H1 (cell line): Measurements from ENCODE around the gene BPIFB2. TPM values are rescaled to one million over a fixed set of nuclear protein-coding genes. Genes with fewer than 3 reads are reported as not detected.

Experiments used
- CTCF ChIA-PET: fragments of 300-600 bp; sonication (Branson Sonifier 250); formaldehyde crosslinking; loops from one replicate; lab custom pipeline; 2021; ENCODE audit not compliant: partially characterized antibody; lab: Charles Lee
- POLR2A ChIA-PET: fragments of 300-600 bp; sonication (Branson Sonifier 250); formaldehyde crosslinking; loops from one replicate; lab custom pipeline; 2021; ENCODE audit warnings: inconsistent platforms; ENCODE audit not compliant: partially characterized antibody; lab: Charles Lee
- DNase-seq, 2 experiments: peaks; one replicate each; pipeline versions ENCODE4 v3.0.0 to v3.0.0-alpha.2; 2010 to 2022; ENCODE audit warnings: low spot score in 2 of 2, low read depth in 1 of 2, mixed read lengths in 1 of 2
- FAIRE-seq: peaks from 2 replicates; lab custom pipeline; 2011; peaks lifted over from hg19 to GRCh38; lab: Jason Lieb, UNC
- H2AFZ ChIP-seq: 2 replicates; pipeline ENCODE4 v1.8.1; 2012; ENCODE audit warnings: low read length, inconsistent platforms
- H2AK5ac ChIP-seq: 2 replicates; pipeline ENCODE4 v1.6.1; 2013; ENCODE audit warnings: low read depth, low read length
- H2BK120ac ChIP-seq: replicated peaks from 2 replicates; pipeline ENCODE3; 2013; ENCODE audit warnings: low read depth, low read length, inconsistent platforms
- H2BK12ac ChIP-seq: 2 replicates; pipeline ENCODE4 v1.6.1; 2013; ENCODE audit warnings: low read depth, low read length
- H2BK15ac ChIP-seq: 2 replicates; pipeline ENCODE4 v1.6.1; 2013; ENCODE audit warnings: low read length
- H2BK20ac ChIP-seq: 2 replicates; pipeline ENCODE4 v1.6.1; 2013; ENCODE audit warnings: low read length
- H2BK5ac ChIP-seq: 2 replicates; pipeline ENCODE4 v1.6.1; 2013; ENCODE audit warnings: low read depth, low read length
- H3K14ac ChIP-seq: 2 replicates; pipeline ENCODE4 v1.6.1; 2013; ENCODE audit warnings: inconsistent platforms; ENCODE audit not compliant: insufficient read length
- H3K18ac ChIP-seq: 2 replicates; pipeline ENCODE4 v1.6.1; 2013; ENCODE audit warnings: low read length; ENCODE audit errors: extremely low read depth
- H3K23ac ChIP-seq: 2 replicates; pipeline ENCODE4 v1.6.1; 2013; ENCODE audit warnings: inconsistent platforms; ENCODE audit not compliant: insufficient read length
- H3K23me2 ChIP-seq: 2 replicates; pipeline ENCODE4 v1.6.1; 2013; ENCODE audit warnings: low read depth, low read length
- H3K27ac ChIP-seq: 2 replicates; pipeline ENCODE4 v1.6.1; 2011; ENCODE audit warnings: low read depth, low read length, inconsistent platforms
- H3K27me3 ChIP-seq, 4 experiments: replicated peaks in 1 of 4; 1 replicate in 1 of 4; 2 replicates in 3 of 4; pipeline versions ENCODE4 v1.6.1 to v1.8.1; 2011 to 2013; ENCODE audit warnings: low read length in 3 of 4, mild to moderate bottlenecking in 3 of 4, inconsistent platforms in 2 of 4, mixed read lengths in 2 of 4, moderate library complexity in 1 of 4; ENCODE audit not compliant: control insufficient read depth in 3 of 4, insufficient read depth in 3 of 4; ENCODE audit errors: extremely low read depth in 1 of 4
- H3K36me3 ChIP-seq, 4 experiments: 2 replicates each; pipeline versions ENCODE4 v1.6.1 to v1.8.1; 2011 to 2013; ENCODE audit warnings: mild to moderate bottlenecking in 4 of 4, low read length in 3 of 4, moderate library complexity in 2 of 4, control low read depth in 1 of 4, inconsistent platforms in 1 of 4; ENCODE audit not compliant: insufficient read depth in 4 of 4, control insufficient read depth in 2 of 4
- H3K4ac ChIP-seq: replicated peaks from 2 replicates; pipeline ENCODE3; 2013; ENCODE audit warnings: low read length, low read depth, mixed read lengths, inconsistent platforms; ENCODE audit not compliant: insufficient read length
- H3K4me1 ChIP-seq, 4 experiments: replicated peaks in 1 of 4; 1 replicate in 1 of 4; 2 replicates in 3 of 4; pipeline versions ENCODE4 v1.6.1 to v1.8.1; 2011 to 2013; ENCODE audit warnings: low read length in 3 of 4, inconsistent platforms in 2 of 4, mixed read lengths in 1 of 4; ENCODE audit not compliant: insufficient read depth in 4 of 4, control insufficient read depth in 3 of 4
- H3K4me2 ChIP-seq, 2 experiments: 2 replicates each; pipeline versions ENCODE4 v1.6.1 to v1.8.1; 2011 to 2013; ENCODE audit warnings: low read depth in 2 of 2, low read length in 2 of 2, control low read depth in 1 of 2, inconsistent platforms in 1 of 2, mild to moderate bottlenecking in 1 of 2; ENCODE audit not compliant: insufficient read depth in 1 of 2
- H3K4me3 ChIP-seq, 4 experiments: fragments of 200-600, 300-600 bp in 1 of 4; sonication (generic), shearing (Covaris generic), sonication (Bioruptor Twin) in 1 of 4; 2 replicates each; pipeline versions ENCODE4 v1.5.1 to v1.8.1; 2011 to 2016; ENCODE audit warnings: low read length in 4 of 4, low read depth in 3 of 4, control low read depth in 2 of 4, inconsistent platforms in 2 of 4, mild to moderate bottlenecking in 2 of 4, mixed read lengths in 1 of 4, moderate library complexity in 1 of 4; ENCODE audit not compliant: insufficient read depth in 2 of 4; ENCODE audit errors: extremely low read depth in 1 of 4
- H3K56ac ChIP-seq: replicated peaks from 2 replicates; pipeline ENCODE3; 2013; ENCODE audit warnings: low read depth, mild to moderate bottlenecking, mixed read lengths, low read length, inconsistent platforms; ENCODE audit not compliant: insufficient read length
- H3K79me1 ChIP-seq: 2 replicates; pipeline ENCODE4 v1.6.1; 2013; ENCODE audit warnings: low read depth, low read length, control low read depth
- H3K79me2 ChIP-seq, 2 experiments: 2 replicates each; pipeline versions ENCODE4 v1.6.1 to v1.8.1; 2012 to 2013; ENCODE audit warnings: low read length in 2 of 2, mild to moderate bottlenecking in 2 of 2, inconsistent platforms in 1 of 2; ENCODE audit not compliant: insufficient read depth in 2 of 2, control insufficient read depth in 1 of 2
- H3K9ac ChIP-seq, 4 experiments: replicated peaks in 1 of 4; 1 replicate in 1 of 4; 2 replicates in 3 of 4; pipeline versions ENCODE4 v1.6.1 to v1.8.1; 2011 to 2013; ENCODE audit warnings: low read depth in 3 of 4, low read length in 3 of 4, control low read depth in 2 of 4, mild to moderate bottlenecking in 2 of 4, moderate library complexity in 2 of 4, inconsistent platforms in 1 of 4; ENCODE audit errors: extremely low read depth in 1 of 4
- H3K9me3 ChIP-seq, 2 experiments: 2 replicates each; pipeline versions ENCODE4 v1.6.1 to v1.8.1; 2012 to 2013; ENCODE audit warnings: mild to moderate bottlenecking in 2 of 2, moderate library complexity in 2 of 2, control low read depth in 1 of 2, inconsistent platforms in 1 of 2, low read depth in 1 of 2, low read length in 1 of 2, mixed read lengths in 1 of 2; ENCODE audit not compliant: insufficient read depth in 2 of 2
- H4K20me1 ChIP-seq, 2 experiments: replicated peaks in 1 of 2; 2 replicates each; pipeline versions ENCODE3 to v1.8.1; 2011 to 2013; ENCODE audit warnings: inconsistent platforms in 2 of 2, low read length in 2 of 2, mild to moderate bottlenecking in 1 of 2; ENCODE audit not compliant: insufficient read depth in 2 of 2, control insufficient read depth in 1 of 2
- H4K5ac ChIP-seq: 2 replicates; pipeline ENCODE4 v1.6.1; 2013; ENCODE audit warnings: low read length, low read depth, mixed read lengths, inconsistent platforms; ENCODE audit not compliant: insufficient read length
- H4K8ac ChIP-seq: 2 replicates; pipeline ENCODE4 v1.8.0; 2013; ENCODE audit warnings: mild to moderate bottlenecking, moderate library complexity, low read length, inconsistent platforms; ENCODE audit not compliant: insufficient read depth; ENCODE audit errors: extremely low read depth
- H4K91ac ChIP-seq: replicated peaks from 2 replicates; pipeline ENCODE3; 2013; ENCODE audit warnings: low read length, mixed read lengths, inconsistent platforms; ENCODE audit not compliant: insufficient read length
- POU5F1 ChIP-seq: IDR thresholded peaks from 2 replicates; pipeline ENCODE4 v1.6.1; 2011; ENCODE audit warnings: low read depth, mild to moderate bottlenecking, low read length, moderate library complexity
- SIRT6 ChIP-seq: IDR thresholded peaks from one replicate; pipeline ENCODE4 v1.7.1; 2012; ENCODE audit warnings: low read length, inconsistent platforms
- TEAD4 ChIP-seq: IDR thresholded peaks from 2 replicates; pipeline ENCODE4 v1.6.1; 2012; ENCODE audit warnings: low read depth, low read length, inconsistent platforms, mixed read lengths
- WGBS, 2 experiments: shearing (Covaris generic) in 1 of 2; methylation state at CpG; one replicate each; pipeline versions ENCODE4 v1.1.6 to v1.1.7; 2013 to 2015; ENCODE audit warnings: low lambda C conversion rate in 2 of 2, mixed read lengths in 2 of 2, inconsistent platforms in 1 of 2, low coverage in 1 of 2, missing lambda C conversion rate in 1 of 2; ENCODE audit not compliant: insufficient replicate concordance in 2 of 2, insufficient coverage in 1 of 2, insufficient read length in 1 of 2; ENCODE audit errors: extremely low coverage in 1 of 2, missing lambda C conversion rate in 1 of 2; 5-methylcytosine and 5-hydroxymethylcytosine counted together
- polyA plus RNA-seq, 7 experiments: library from polyadenylated mRNA; depleted of rRNA in 3 of 7; stranded (reverse) in 5 of 7; unstranded in 2 of 7; fragments of >200 nt in 5 of 7; fragments of 200-250 nt in 2 of 7; gene quantifications; 1 replicate in 5 of 7; 2 replicates in 1 of 7; 4 replicates in 1 of 7; pipeline versions ENCODE4 v1.2.1 to v1.2.3, GENCODE V29; 2011 to 2013; ENCODE audit warnings: missing spikeins in 2 of 7, mixed read lengths in 2 of 7
- total RNA-seq: library from RNA; stranded (reverse); fragmentation: NEBNext Ultra II Directional; extraction: Animal tissue kit (Norgen Biotek cat#: 25700); gene quantifications from 2 replicates; pipeline ENCODE4 v1.2.1, GENCODE V29; 2021

Gene BPIFB2
- total and polyA plus RNA-seq, 2 of the 8 experiments (the other 6 are each of a cell fraction or from before 2014, with no cell fraction given), result not detected

- no peak overlapping the region for H3K56ac ChIP-seq
- H3K14ac ChIP-seq, result no peak overlapping the region
- no peaks in the 10 kb centered on the region for H4K20me1 ChIP-seq
- H3K23me2 ChIP-seq, result no peaks in the 10 kb centered on the region
- no peak overlapping the region for H4K91ac ChIP-seq
- no peak overlapping the region for H2BK15ac ChIP-seq
- H4K5ac ChIP-seq, result no peak overlapping the region
- no peak overlapping the region for H3K4me3 ChIP-seq
- no peak overlapping the region for H3K4me2 ChIP-seq
- H3K79me2 ChIP-seq, result no peaks in the 10 kb centered on the region
- no peak overlapping the region for H2BK5ac ChIP-seq
- TF ChIP-seq TEAD4 (no peak), SIRT6 (no peak), POU5F1 (no peak)
- H3K27ac ChIP-seq, result no peak overlapping the region
- H3K36me3 ChIP-seq, result no peaks in the 10 kb centered on the region
- 84% methylated on average over 5 of the region's 5 CpGs; no CpG with 5 or more reads in 1 of the 2 experiments for WGBS, 2 experiments
- H2AFZ ChIP-seq, result no peak overlapping the region
- ChIA-PET POLR2A (no interaction called here), CTCF (interaction anchor here (0.9 to 2.0 kb wide), 3 partner anchors 15 to 108 kb away, joined by 3 to 5 read pairs (median 4); no protein-coding TSS in a partner anchor)
- FAIRE-seq, result no peak
- H3K18ac ChIP-seq, result no peak overlapping the region
- no peak overlapping the region for H2BK12ac ChIP-seq
- no peak overlapping the region; the same call in 1 of the 2 replicates for H4K8ac ChIP-seq
- H2BK120ac ChIP-seq, result no peak overlapping the region
- H3K27me3 ChIP-seq, result no peaks in the 10 kb centered on the region
- no peak overlapping the region for H2AK5ac ChIP-seq
- H3K23ac ChIP-seq, result no peak overlapping the region
- H3K9me3 ChIP-seq, result 0 out of 4 replicates have a peak, but pooled peaks cover 0 to 2% of the 10 kb centered on the region in 2 experiments
- H3K4me1 ChIP-seq, result peaks cover 0 to 10% (median 0%) of the 10 kb centered on the region in 4 experiments; a peak in 2 of 7 replicates
- no peak overlapping the region for H2BK20ac ChIP-seq
- DNase-seq, result no peak
- no peak overlapping the region for H3K9ac ChIP-seq
- H3K4ac ChIP-seq, result no peak overlapping the region
- no peaks in the 10 kb centered on the region for H3K79me1 ChIP-seq
These were observed 2.6 kb downstream of the BPIFB2 start for GRCh38 chr20:33010133-33010504.
